Cardiac fibroblast (primary cell): ENCODE data around the gene MYL10.
"Not testable (repeated sequence)": the region's sequence is repeated elsewhere in the genome, so short reads cannot be mapped to it uniquely, and the experiment has no call there.

Experiments
- DNase-seq, 2 donors: peaks; one replicate each; pipeline versions ENCODE4 v3.0.0 to v3.0.0-alpha.2; 2010; ENCODE audit warnings: low read depth in 2 of 2
- H3K4me3 ChIP-seq, 2 donors: replicated peaks in 1 of 2; 1 replicate in 1 of 2; 2 replicates in 1 of 2; pipeline ENCODE4 v1.5.1; 2011; ENCODE audit warnings: low read depth in 2 of 2, low read length in 2 of 2, mild to moderate bottlenecking in 2 of 2, moderate library complexity in 1 of 2
- CTCF ChIP-seq: IDR thresholded peaks from one replicate; pipeline ENCODE4 v1.5.1; 2011; ENCODE audit warnings: low read depth, mild to moderate bottlenecking, low read length, inconsistent platforms

Gene MYL10

GRCh38 chr7:101605611-101606497 lies 23.2 kb downstream of the MYL10 start:
- no peak overlapping the region for H3K4me3 ChIP-seq
- DNase-seq = no peak
- no peak for TF ChIP-seq CTCF

- not testable (repeated sequence) for H3K4me3 ChIP-seq, DNase-seq
Measured at GRCh38 chr7:101604934-101605332, 24.2 kb downstream of the MYL10 start.

- TF ChIP-seq CTCF = no peak
- no peak for DNase-seq
- H3K4me3 ChIP-seq = no peak overlapping the region
Measured at GRCh38 chr7:101604331-101604933, 24.7 kb downstream of the MYL10 start.

GRCh38 chr7:101602484-101603241 lies 26.4 kb downstream of the MYL10 start:
- H3K4me3 ChIP-seq = no peak overlapping the region
- DNase-seq = peak; percentile 75 to 78
- TF ChIP-seq CTCF = peak; percentile 96

GRCh38 chr7:101602082-101602481 lies 27.0 kb downstream of the MYL10 start:
- H3K4me3 ChIP-seq = no peak overlapping the region
- TF ChIP-seq CTCF = no peak
- DNase-seq = no peak

- H3K4me3 ChIP-seq = no peak overlapping the region
- DNase-seq = no peak
- no peak for TF ChIP-seq CTCF
Measured at GRCh38 chr7:101599787-101600186, 29.3 kb downstream of the MYL10 start.
